HG02571 (cell line): ENCODE results near the gene REEP5.
A peak's percentile ranks its signal among the peaks of the same experiment; 100 is the strongest.
"Not testable (repeated sequence)": the region's sequence is repeated elsewhere in the genome, so short reads cannot be mapped to it uniquely, and the experiment has no call there.

Experiments
- ATAC-seq: cut with Tn5 transposase; IDR thresholded peaks from one replicate; pipeline ENCODE4 v1.9.1; 2021; ENCODE audit warnings: mild to moderate bottlenecking, moderate library complexity; ENCODE audit not compliant: unreplicated experiment

REEP5 gene

DNA sequence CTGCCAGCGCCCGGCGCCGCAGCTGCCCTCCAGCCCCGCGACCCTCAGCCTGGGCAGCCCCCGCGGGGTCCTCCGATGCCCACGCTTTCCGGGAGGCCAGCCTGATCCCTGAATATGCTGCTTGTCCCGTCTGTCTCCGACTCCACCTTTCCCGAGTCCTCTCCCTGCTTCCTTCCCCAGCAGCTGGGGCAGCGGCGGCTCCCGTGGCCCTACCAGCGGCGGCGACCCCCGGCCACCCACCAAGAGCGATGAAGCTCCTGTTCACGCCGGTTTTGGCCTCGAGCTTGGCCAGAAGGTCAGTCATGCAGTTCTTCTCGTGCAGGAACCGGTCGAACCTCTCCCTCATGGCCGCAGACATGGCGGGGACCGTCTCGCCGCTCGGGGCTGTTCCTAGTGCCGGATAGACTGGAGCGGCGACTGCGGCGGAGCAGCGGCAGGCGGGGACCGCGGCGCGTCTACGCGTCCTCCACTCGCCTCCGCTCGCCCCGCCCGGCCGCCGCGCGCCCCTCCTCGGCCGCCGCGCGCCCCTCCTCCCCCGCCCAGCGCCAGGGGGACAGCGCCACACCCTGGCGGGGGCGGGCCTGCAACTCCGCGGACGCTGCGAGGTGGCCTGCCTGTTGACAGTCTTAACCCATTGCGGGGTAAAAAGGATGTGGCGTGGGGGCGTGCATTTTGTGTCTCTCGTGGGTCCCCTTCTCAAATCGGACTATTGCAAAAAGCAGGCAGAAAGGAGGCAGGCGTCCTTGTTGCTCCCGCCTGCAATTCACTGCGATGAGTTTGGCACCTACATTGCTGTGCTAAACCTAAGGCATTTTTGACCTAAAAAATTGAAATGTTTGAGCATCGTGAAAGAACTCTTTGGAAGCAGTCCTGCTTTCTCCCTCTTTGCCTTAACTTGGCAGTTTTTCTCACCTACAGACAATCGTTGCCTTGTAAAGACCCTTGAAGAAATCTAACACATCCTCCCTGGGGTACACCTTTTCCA lies at the start of gene REEP5:
Gene REEP5, minus strand, starts transcription at position 395 of the 985 bp plus-strand sequence. Its CDS starts 37 bp downstream, at position 358.
- ATAC-seq: peak; percentile 66

DNA sequence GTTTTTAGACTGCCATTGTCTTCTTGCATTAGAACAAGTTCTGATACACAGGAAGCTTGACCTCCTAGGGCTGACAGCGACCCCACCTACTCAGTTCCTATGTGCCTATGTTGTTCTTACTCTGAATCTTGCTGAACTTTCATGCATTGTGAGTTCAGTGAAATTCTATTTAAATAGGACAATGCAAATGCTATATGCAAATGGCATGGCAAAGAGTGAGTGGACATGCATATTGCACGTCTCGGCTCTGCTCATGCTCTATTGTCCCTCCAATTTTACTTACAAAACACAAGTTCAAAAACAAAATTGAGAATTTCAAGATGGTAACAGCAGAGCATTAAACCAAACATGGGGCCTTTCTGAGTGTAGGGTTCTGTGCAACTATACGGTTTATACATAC lies 49.2 kb upstream of the REEP5 start:
- ATAC-seq: no peak

DNA sequence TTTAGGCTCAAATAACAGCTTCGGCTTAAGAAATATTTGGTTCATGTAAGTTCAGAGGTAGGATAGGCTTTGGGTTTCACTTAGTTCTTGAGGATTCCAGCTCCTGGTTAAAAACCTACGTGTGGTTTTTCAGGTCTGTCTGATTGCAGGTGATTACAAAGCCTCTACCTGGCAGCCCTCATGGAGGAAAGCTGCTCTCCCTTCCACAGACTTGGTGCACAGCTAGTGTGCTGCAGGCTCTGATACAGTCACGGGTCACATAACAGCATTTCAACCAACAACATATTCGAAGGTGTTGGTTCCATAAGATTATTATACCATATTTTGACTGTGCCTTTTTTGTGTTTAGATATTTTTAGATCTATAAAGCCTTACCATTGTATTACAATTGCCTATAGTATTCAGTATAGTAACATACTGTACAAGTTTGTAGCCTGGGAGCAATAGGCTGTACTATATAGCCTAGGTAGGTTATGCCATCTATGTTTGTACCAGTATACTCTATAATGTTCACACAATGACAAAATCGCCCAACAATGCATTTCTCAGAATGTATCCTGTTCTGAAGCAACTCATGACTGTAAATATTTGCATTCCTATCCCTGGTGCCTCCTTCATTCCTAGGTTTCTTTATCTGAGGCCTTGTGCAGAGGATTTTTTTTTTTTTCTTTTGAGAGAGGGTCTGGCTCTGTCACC lies 46.5 kb upstream of the REEP5 start:
- no peak for ATAC-seq

DNA sequence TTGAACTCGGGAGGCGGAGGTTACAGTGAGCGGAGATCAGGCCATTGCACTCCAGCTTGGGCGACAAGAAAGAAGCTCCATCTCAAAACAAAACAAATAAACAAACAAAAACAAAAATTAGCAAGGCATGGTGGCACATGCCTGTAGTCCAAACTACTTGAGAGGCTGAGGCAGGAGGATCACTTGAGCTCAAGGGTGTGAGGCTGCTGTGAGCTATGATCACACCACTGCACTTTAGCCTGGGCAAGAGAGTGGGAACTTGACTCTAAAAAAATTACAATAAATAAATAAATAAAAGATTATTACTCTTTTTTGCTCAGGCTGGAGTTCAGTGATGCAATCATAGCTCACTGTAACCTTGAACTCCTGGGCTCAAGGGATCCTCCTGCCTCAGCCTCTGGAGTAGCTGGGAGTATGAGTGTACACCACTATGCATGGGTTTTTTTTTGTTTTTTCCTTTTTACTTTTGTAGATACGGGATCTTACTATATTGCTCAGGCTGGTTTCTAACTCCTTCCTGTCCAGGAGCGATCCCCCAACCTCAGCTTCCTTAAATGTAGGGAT lies 45.6 kb upstream of the REEP5 start:
- ATAC-seq: no peak

DNA sequence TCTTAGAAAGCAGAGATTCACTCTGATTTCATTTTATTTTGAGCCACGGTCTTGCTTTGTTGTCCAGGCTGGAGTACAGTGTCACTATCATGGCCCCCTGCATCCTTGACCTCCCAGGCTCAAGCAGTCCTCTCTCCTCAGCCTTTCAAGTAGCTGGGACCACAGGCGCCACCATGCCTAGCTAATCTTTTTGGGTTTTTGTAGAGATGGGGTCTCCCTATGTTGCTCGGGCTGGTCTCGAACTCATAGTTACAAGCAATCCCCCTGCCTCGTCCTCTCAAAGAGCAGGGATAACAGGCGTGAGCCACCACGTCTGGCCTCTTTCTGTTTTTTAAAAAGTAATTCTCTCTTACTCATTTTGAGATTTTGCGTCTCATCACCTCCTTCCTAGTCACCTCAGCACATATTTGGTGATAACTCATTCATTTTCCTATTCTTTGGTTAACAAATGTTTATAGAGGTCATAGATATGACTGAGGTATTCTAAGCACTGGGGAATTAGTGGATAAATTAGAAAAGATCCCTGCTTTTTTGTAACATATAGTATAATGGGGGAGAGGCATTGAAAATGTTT lies 43.8 kb upstream of the REEP5 start:
- no peak for ATAC-seq

DNA sequence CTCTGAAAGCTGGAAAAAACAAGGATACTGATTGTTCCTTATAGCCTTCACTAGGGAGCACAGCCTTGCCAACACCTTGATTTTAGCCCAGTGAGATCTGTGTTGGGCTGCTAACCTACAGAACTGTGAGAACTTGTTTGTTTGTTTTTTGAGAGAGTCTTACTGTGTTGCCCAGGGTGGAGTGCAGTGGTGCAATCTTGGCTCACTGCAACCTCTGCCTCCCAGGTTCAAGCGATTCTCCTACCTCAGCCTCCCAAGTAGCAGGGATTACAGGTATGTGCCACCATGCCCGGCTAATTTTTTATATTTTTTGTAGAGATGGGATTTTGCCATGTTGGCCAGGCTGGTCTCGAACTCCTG lies 41.3 kb upstream of the REEP5 start:
- not testable (repeated sequence) for ATAC-seq

DNA sequence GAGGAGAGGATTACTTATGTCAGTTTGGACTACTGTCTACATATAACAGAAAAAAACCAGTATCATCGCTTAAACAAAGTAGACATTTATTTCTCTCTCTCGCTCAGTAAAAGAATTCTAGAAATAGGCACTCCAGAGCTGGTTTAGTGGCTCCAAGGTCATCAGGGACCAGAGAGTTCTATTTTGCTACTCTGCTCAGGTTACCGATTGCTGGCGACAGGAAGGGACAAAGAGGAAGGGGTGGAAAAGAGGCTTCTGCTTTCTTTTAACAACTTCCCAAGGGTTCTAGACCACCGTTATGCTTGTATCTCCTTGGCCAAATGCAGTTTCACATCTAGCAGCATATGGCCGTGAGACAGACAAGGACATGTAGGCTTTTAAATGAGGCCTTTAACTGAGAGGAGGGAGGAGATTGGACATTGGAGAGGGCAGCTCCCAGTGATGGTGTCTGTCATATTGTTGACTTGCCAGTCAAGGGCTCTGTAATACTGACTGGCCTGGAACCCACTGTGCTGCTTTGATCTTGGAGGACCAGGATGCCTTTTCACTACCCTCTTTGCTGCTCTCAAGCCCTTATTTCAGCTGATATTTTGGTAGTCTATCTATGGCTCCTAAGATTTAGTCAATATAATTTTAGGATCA lies 39.0 kb upstream of the REEP5 start:
- ATAC-seq: no peak

DNA sequence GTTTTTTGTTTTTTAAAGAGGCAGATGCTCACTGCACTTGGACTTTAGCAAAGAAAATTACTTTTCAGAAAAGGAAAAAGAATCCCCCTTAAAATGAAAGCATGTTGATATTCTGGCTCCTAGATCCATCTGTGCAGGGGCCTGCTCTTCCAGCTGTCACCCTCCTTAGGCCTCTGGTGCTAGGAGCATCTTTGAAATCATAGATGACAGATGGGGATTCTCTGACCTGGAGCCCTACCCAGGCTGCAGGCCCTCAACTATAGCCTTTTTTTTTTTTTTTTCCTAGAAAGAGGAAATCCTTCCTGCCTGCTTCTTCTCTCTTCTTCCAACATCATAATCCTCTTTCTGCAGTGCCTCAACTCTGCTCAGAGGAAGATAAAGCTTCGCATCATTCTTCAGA lies 38.3 kb upstream of the REEP5 start:
- ATAC-seq: no peak

DNA sequence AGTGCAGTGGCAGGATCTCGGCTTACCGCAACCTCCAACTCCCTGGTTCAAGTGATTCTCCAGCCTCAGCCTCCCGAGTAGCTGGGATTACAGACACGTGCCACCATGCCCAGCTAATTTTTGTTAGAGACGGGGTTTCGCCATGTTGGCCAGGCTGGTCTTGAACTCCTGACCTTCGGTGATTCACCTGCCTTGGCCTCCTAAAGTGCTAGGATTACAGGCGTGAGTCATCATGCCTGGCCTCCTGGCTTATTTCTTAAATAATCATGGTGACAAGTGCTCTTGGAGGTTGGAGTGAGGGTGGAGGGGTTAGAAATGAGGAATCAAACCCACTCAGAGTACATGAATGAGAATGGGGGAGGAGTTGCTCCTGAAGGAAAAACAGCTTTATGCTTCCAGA lies 37.8 kb upstream of the REEP5 start:
- ATAC-seq: not testable (repeated sequence)

DNA sequence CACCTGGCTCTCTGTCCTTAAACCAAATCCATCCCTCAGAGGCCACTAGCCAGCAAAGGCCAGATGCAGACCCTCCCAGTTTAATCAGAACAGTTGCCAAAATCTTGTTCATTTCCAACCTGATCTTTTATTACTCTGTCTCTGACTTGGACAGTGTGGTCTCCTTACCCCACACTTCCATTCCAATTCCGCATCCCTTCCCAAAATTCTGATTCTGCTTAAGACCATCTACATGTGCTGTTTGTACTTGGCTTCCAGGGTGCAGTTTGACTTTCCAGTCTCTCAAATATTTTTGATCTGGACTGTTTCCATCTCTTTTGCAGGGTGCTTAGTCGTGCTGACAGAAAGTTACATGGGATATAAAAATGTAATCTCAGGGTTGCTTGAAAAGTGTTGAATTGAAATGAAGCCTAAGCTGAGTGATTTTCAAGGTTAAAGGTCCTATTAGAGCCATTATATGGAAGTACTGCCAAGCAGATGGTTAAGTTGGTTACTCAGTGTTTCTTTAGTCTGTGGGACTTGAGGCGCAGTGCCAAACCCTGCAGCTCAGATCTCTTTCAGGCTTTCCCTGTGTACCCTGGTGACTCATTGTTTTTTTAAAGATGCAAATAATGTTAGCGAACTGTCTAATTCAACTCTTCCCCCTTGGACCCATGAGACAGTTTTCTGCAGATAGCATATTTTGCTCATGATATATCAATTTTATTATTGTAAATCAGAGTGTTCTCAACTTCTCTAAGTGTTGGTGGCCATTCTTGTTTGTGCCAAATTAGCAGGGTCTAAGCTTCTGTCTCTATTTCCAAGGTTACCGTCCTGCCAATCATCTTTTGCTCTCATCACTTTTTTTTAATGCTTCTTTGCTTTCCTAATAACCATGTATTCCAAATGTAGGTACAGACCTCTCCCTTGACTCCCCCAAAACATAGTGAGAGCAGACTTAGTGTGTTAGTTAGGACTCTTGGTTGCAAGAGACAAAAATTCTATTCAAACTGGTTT lies 36.4 kb upstream of the REEP5 start:
- ATAC-seq: peak; percentile 93

DNA sequence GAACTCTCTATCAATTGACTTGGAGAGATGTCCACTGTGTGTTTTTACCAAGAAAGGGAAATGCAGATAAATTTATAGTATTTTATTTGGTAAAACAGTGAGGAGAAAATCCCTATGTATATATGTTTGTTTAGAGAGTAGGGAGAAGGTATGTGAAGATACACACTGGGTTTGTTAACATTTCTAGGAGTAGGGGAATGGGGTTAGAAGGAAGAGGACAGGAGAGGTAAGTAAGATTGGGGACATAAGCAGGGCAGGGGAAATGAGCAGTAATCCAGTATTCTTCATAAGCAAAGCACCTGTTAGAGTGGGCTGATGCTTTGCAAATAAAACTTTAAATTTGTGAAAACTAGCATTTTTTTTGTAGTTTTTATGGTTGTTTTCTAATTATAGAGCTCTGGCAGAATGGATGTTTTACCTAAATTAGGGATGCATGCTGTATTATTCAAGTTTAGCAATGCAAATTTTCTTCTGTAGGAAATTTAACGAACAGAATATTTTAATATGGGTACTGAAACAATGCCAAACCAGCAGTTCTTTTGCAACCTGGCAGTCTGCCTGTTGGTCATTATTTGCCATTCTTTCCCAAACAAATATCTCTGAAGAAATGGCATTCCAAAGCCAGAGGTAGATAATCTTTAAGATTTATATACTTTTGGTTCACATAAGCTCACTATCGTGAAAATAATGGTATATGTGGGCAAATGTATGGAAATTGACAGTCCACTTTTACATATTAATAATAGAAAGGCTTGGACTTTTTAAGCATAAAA lies 35.2 kb upstream of the REEP5 start:
- ATAC-seq: no peak

DNA sequence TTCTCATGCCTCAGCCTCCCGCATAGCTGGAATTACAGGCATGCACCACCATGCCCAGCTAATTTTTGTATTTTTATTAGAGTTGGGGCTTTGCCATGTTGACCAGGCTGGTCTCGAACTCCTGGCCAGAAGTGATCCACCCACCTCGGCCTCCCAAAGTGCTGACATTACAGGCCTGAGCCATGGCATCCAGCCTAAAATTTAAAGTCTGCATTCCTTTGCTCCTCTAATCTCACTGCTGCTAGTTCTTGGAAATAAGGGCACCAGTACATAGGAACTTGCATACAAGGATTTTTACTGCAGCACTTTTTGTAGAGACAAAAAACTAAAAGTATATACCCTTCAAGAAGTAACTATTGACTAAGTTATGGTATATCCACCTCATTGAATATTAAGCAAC lies 34.6 kb upstream of the REEP5 start:
- no peak for ATAC-seq

DNA sequence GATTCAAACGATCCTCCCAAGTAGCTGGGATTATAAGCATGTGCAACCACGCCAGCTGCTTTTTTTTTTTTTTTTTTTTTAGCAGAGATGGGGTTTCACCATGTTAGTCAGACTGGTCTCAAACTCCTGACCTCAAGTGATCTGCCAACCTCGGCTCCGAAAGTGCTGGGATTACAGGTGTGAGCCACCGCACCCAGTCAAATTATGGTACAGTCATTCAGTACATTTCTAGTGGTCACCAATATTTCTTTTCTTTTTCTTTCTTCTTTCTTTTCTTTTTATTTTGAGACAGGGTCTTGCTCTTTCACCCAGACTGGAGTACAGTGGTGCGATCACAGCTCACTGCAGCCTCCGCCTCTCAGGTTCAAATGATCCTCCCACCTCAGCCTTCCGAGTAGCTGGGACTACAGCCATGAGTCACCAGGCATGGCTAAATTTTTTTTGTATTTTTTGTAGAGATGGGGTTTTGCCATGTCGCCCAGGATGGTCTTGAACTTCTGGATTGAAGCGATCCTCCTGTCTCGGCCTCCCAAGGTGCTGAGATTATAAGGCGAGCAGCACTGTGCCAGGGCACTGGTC lies 29.2 kb upstream of the REEP5 start:
- peak; percentile 92 for ATAC-seq

DNA sequence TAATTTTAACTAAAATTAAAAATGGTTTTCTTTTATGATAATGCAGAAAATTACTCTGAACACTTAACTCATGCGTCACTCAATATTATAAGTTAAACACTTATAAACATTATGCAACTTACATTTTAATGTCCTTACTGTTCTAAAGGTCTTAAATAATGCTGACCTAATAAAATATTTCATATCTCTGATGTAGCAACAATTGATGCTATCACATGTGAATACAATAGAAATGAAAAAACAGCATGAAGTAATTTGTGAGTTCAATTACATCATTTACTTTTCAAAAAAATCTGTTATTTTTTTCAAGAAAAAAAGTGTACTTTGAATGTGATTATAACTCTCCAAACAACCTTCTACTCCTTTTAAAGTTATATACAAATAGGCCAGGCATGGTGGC lies 26.4 kb upstream of the REEP5 start:
- ATAC-seq: no peak

DNA sequence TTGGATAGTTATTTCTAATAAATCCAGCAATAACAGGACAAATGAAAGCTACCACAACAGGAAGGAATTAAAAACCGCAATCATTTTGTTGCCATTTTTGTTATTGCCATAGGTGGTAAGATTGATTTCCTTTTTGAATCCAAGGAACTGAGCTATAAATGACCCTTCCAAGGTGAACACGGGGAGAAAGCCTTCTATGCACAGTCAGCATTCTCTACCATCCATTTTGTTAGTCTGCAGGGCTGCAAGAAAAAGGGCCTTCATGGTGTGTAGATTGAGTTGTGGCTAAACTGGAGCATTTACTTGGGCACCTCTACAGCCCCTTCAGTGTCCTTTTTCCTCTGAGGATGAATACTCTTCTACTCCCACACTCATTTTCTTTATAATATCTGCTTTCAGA lies 18.6 kb upstream of the REEP5 start:
- no peak for ATAC-seq

DNA sequence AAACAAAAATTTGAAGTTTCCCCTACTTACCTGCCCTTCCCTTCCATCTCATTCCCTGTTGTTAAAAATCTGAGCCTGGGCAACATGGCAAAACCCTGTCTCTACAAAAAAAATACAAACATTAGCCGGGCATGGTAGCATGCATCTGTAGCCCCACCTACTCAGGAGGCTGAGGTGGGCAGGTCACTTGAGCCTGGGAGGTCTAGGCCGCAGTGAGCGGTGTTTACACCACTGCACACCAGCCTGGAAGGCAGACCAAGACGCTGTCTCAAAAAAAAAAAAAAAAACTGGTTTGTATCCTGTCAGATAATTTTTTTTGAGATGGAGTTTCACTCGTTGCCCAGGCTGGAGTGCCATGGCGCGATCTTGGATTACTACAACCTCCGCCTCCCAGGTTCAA lies 16.3 kb upstream of the REEP5 start:
- ATAC-seq: no peak

DNA sequence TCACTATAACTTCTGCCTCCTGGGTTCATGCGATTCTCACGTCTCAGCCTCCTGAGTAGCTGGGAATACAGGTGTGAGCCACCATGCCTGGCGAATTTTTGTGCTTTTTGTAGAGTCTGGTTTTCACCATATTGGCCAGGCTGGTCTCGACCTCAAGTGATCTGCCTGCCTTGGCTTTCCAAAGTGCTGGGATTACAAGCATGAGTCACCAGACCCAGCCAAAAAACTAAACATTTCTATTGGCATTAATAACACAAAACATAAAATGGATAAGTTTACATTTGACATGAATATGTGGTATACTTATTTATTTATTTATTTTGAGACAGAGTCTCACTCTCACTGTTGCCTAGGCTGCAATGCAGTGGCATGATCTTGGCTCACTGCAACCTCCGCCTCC lies 13.6 kb upstream of the REEP5 start:
- ATAC-seq: no peak

DNA sequence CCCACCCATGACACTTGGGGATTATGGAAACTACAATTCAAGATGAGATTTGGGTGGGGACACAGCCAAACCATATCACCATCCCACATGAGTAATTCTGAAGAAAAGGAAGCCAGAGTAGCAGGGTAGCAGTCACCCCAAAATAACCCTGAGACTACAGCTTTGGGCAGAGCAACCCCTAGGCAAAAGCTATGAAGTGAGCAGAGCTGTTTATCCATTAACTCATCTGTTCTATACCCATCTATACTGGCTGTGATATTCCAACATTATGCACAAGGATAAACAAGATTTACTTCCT lies 12.3 kb upstream of the REEP5 start:
- no peak for ATAC-seq
